H1 (cell line): Measurements from ENCODE around the gene PDE8A. TPM values are rescaled to one million over a fixed set of nuclear protein-coding genes. Genes with fewer than 3 reads are reported as not detected.

Experiments used
- CTBP2 ChIP-seq: IDR thresholded peaks from 2 replicates; pipeline ENCODE4 v1.7.0; 2011; ENCODE audit warnings: borderline replicate concordance, mild to moderate bottlenecking, moderate library complexity, mixed read lengths, low read length; ENCODE audit not compliant: insufficient read depth, insufficient read length
- MAFK ChIP-seq: IDR thresholded peaks from 2 replicates; pipeline ENCODE4 v1.6.1; 2012; ENCODE audit warnings: low read depth, mild to moderate bottlenecking, improper control_type of control experiment, low read length
- SP4 ChIP-seq: IDR thresholded peaks from 2 replicates; pipeline ENCODE4 v1.6.1; 2012; ENCODE audit warnings: low read length, inconsistent platforms
- USF2 ChIP-seq: IDR thresholded peaks from 2 replicates; pipeline ENCODE4 v1.6.1; 2011; ENCODE audit warnings: low read length, improper control_type of control experiment
- polyA plus RNA-seq, 7 experiments: library from polyadenylated mRNA; depleted of rRNA in 3 of 7; stranded (reverse) in 5 of 7; unstranded in 2 of 7; fragments of >200 nt in 5 of 7; fragments of 200-250 nt in 2 of 7; gene quantifications; 1 replicate in 5 of 7; 2 replicates in 1 of 7; 4 replicates in 1 of 7; pipeline versions ENCODE4 v1.2.1 to v1.2.3, GENCODE V29; 2011 to 2013; ENCODE audit warnings: missing spikeins in 2 of 7, mixed read lengths in 2 of 7
- total RNA-seq: library from RNA; stranded (reverse); fragmentation: NEBNext Ultra II Directional; extraction: Animal tissue kit (Norgen Biotek cat#: 25700); gene quantifications from 2 replicates; pipeline ENCODE4 v1.2.1, GENCODE V29; 2021

The PDE8A gene
- total and polyA plus RNA-seq, 2 of the 8 experiments (the other 6 are each of a cell fraction or from before 2014, with no cell fraction given): 6.9 to 7.8 TPM

GRCh38 chr15:85006655-85007054, 25.0 kb downstream of the PDE8A start (continued):
- no peak for TF ChIP-seq CTBP2
- no peak for TF ChIP-seq MAFK
- TF ChIP-seq USF2: no peak
- no peak for TF ChIP-seq SP4
